GM12892 (cell line): Measurements from ENCODE around the gene POU5F2.

ENCODE experiments used
- DNase-seq: peaks from one replicate; pipeline ENCODE4 v3.0.0; 2011; ENCODE audit not compliant: insufficient read length
- FAIRE-seq: peaks from 2 replicates; lab custom pipeline; 2011; peaks lifted over from hg19 to GRCh38; lab: Jason Lieb, UNC
- POLR2A ChIP-seq: IDR thresholded peaks from 2 replicates; pipeline ENCODE4 v1.6.1; 2011; ENCODE audit warnings: low read depth, low read length, control low read depth
- POLR2AphosphoS5 ChIP-seq: IDR thresholded peaks from 2 replicates; pipeline ENCODE4 v1.6.1; 2011; ENCODE audit warnings: low read depth, low read length, control low read depth
- TAF1 ChIP-seq: IDR thresholded peaks from 2 replicates; pipeline ENCODE4 v1.6.1; 2011; ENCODE audit warnings: low read depth, mild to moderate bottlenecking, control low read depth, low read length, borderline replicate concordance

POU5F2 gene

DNA sequence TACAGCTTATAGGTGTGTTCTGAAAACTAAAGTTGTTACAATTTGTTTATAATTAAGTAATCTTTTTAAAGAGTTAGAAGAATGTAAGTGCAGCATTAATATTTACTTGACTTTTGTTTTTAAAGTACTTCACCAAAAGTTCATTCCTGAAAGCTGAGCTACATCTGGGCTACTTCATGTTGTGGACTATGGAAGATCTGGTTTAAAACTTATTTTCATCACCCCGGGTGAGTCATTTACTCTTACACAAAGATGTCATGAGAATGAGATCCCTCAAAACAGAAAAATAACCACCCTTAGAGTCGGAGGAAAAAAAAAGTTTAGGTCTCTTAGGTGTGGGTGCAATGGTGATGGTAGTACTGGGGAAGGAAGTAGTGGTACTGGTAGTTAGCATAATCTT is 5.1 kb downstream of the POU5F2 start:
- DNase-seq (no peak), FAIRE-seq (no peak)
- TF ChIP-seq TAF1, result no peak
- no peak for TF ChIP-seq POLR2A
- TF ChIP-seq POLR2AphosphoS5, result no peak

DNA sequence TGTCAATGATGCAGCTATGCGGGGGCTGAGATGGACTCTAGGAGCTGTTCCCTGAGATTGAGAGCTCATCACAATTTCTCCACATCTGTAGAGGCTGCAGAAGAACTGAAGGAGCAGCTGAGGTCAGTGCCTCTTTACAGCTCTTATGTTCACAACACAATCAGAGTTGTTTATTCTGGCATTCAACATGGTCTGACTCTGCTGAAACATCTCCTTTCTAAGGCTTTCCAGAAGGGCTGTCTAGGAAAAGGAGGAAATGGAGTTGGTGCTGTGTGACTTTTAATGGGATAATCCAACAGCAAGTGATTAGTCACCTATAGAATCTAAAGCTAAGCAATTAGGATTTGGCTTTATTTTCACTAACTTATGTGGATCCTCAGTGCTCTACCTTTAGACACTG is 6.0 kb downstream of the POU5F2 start:
- no peak for FAIRE-seq
- TF ChIP-seq POLR2AphosphoS5 (no peak), TAF1 (no peak), POLR2A (no peak)
- no peak for DNase-seq

DNA sequence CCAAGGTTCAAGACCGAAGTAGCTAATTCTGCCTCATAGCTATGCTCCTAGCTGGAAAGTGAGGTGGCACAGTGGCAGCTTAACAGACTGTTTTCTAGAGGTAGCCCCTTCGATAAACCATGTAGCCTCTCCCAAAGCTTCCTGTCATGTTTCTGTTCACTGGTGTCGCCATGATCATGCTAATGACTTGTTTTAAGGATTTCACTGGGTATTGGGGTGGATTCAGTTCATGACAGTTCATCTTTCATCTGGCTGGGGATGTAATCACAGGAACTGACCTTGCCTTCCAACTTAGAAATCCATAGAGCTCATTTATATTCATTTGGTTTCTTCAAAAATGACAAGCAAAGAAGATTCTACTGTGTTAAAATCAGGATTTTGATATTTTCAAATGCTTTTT is 9.4 kb downstream of the POU5F2 start:
- no peak for TF ChIP-seq TAF1
- TF ChIP-seq POLR2AphosphoS5, result no peak
- TF ChIP-seq POLR2A, result no peak
- FAIRE-seq (no peak), DNase-seq (no peak)

DNA sequence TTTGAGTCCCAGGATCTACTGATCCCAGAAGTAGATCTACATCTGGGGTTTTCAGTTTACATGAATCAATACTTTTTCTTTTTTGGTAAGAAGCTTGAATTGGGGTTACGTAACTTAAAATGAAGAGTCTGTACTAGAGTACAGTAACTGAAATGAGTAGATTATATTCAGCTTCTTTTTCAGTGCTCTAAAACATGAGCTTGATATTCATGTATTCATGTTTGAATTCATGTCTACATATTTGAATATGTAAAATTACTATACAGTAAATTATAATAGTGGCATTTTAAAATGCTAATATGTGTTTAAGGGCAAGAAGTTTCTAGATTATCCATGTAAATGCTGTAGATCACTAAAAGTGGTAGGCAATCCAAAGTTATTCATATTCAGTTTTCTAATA is 14.8 kb downstream of the POU5F2 start:
- FAIRE-seq (no peak), DNase-seq (no peak)
- no peak for TF ChIP-seq POLR2A
- no peak for TF ChIP-seq TAF1
- no peak for TF ChIP-seq POLR2AphosphoS5

DNA sequence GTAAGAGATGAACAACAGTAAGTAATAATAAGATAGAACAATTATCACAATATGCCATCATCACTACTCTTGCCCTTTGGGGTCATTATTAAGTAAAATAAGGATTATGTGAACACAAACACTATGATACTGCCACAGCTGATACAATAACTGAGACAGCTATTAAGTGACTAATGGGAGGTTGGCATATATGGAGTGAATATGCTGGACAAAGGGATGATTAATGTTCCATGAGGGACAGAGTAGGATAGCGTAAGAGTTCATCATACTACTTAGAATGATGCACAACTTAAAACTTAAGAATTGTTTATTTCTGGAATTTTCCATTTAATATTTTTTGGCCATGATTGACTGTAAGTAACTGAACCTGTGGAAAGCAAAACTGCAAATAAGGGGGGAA is 16.6 kb downstream of the POU5F2 start:
- no peak for TF ChIP-seq TAF1
- no peak for TF ChIP-seq POLR2AphosphoS5
- TF ChIP-seq POLR2A, result no peak
- FAIRE-seq, result no peak

DNA sequence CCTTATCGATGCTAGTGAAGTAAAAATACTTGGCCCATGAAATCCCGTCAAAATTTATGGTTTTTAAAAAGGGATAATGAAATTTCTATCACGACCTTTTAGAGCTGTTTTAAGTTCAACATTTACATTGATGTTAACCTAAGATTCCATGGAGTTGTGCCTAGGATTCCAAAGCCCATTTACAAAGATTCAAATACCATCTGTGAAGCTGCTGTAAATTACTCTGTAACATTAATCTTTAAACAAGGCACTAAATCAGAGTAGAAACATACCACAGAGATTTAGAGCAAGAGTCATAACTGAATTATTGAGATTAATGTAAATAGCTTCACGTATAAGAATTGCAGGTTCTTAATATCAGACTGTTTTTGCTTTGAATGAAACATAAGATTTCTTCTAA is 17.7 kb downstream of the POU5F2 start:
- TF ChIP-seq TAF1, result no peak
- TF ChIP-seq POLR2AphosphoS5, result no peak
- TF ChIP-seq POLR2A, result no peak

More for the DNA sequence above, 16.6 kb downstream of the POU5F2 start:
- no peak for DNase-seq

DNA sequence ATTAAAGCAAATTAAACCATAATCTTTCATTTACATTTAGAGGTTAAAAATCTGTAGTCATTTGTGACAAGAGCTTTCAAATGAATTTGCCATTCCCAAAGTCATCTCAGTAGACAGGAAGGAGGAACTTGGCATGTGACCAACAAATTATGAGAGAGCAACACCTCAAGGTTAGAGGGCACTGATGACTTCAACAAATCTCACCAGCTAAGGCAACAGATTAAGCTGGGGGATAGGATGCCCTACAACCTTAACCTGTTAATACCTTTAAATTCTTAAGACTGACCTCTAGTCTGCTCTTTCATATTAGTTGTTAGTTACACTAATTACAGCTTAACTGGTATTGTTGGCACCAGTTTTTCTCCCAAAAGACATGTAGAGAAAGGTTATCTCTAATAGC is 18.4 kb downstream of the POU5F2 start:
- FAIRE-seq (no peak), DNase-seq (no peak)
- TF ChIP-seq POLR2A (no peak), TAF1 (no peak), POLR2AphosphoS5 (no peak)

More for the DNA sequence above, 17.7 kb downstream of the POU5F2 start:
- FAIRE-seq, result no peak
- DNase-seq, result no peak

DNA sequence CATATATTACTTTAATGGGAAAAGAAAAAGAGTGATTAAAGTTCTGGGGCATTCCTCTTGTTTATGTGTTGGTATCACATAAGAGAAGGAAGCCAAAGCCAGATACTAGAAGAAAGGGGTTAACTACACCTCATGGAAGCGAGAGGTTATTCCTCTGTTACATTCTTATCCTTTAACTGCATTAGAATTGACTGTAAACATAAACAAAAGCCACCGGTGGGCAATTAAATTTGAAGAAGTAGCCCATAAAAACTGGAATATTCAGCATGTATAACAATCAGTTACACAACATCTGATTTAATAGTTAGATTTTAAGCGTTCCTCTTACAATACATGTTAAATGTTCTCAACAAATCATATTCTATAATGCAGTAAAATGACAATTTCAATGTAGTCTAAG is 18.8 kb downstream of the POU5F2 start:
- FAIRE-seq (no peak), DNase-seq (no peak)
- TF ChIP-seq POLR2A, result no peak
- no peak for TF ChIP-seq TAF1
- TF ChIP-seq POLR2AphosphoS5, result no peak

DNA sequence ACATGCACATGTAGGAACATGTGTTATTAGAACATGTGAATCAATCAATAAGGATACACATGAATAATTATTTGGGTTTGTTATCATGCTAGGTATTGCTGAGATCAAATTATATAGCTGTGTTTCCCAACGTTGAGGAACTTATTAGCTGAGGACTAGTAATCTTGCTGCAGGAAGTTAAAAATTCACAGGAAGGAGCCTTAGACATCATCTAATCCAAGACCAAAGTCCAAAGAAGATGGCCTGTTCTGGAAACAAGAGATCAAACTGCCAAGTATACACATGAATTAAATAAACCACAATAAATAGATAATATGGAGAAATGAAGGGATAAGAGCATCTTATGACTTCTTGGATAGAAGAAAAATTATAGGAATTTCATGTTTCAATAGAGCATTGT is 19.9 kb downstream of the POU5F2 start:
- FAIRE-seq (no peak), DNase-seq (no peak)
- TF ChIP-seq POLR2A (no peak), TAF1 (no peak), POLR2AphosphoS5 (no peak)

DNA sequence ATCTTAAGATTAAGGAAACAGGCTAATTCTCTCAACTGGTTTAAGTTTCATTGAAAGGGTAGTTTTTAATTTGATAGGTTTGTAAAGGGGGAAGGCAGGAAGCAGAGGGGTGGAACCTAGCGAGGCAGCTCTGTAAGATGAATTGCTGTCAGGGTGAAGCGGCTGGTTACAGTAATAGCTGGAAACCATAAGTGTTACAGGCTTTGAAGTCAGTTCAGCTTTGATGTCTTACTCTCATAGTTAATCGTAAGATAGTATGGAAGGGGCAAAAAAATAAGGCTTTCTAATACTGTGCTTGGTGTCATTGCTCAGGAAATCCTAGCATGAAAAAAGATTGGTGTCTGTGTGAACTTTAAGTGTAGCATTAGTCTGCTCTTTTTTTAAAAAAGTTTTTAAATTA is 20.3 kb downstream of the POU5F2 start:
- DNase-seq (no peak), FAIRE-seq (no peak)
- TF ChIP-seq POLR2AphosphoS5, result no peak
- no peak for TF ChIP-seq TAF1
- TF ChIP-seq POLR2A, result no peak

DNA sequence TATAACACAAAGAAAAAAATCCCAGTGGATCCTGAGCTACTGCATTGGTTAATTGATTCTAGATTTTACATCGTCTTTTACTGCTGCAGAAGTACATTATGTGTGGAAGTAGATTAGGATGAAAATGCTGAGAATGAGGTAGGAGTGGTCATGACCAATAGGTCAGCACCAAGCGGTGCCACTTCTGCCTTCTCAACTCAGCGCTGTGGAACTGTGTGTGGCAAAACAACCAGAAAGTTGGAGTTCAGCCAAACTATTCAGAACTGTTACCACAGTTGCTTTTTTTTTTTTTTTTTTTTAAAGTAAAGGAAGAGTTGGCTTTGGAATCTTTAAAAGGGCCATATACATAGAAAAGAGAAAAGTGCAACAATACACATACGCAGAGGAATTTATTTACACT is 24.2 kb downstream of the POU5F2 start:
- TF ChIP-seq TAF1 (no peak), POLR2AphosphoS5 (no peak), POLR2A (no peak)
- DNase-seq (no peak), FAIRE-seq (no peak)

DNA sequence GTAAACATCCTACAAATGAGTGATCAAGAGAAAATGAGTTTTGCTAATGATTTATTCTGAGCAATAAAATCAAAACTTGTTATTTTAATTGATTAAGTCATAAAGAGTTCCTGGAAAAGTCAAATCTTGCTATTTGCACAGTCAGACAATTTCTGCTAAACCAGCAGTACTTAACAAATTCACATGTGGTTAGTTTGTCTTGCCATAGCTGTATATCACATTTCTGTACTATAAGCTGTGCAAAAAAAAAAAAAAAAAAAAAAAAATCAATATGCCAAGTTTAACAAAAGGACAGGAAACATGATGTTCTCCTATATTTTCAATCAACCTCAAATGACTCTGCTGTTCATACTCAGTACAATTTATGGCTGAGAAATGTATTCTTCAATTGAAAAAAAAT is 24.9 kb downstream of the POU5F2 start:
- DNase-seq (no peak), FAIRE-seq (no peak)
- TF ChIP-seq POLR2A, result no peak
- no peak for TF ChIP-seq POLR2AphosphoS5
- TF ChIP-seq TAF1, result no peak

DNA sequence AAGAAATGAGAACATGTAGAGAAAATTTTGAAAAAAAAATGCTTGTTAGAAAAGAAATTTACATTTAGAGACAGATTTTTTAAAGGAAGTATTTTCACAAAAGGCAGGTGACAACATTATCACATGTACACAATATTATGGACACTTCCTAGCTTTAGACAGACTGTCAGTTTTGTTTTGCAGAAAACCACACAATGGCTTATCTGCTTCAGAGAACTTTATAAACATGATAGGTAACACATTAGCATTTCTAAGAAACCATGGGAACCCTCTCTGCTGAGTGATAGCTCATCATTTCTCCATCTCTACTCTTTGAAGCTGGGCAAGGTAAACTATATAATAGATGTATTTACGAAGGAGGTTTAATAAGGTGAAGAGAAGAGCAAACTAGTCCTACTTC is 25.6 kb downstream of the POU5F2 start:
- TF ChIP-seq TAF1 (no peak), POLR2A (no peak), POLR2AphosphoS5 (no peak)
- FAIRE-seq (no peak), DNase-seq (no peak)
